Activated CD8-positive, alpha-beta memory T cell treated with anti-CD3 and anti-CD28 coated beads, Interleukin-2, amount 50 U/mL, for 24 hours (primary cell): ENCODE results near the gene FGF18.
"Not testable (repeated sequence)": the region's sequence is repeated elsewhere in the genome, so short reads cannot be mapped to it uniquely, and the experiment has no call there.

Source experiments
- DNase-seq: peaks from one replicate; pipeline ENCODE4 v3.0.0-alpha.2; 2020; ENCODE audit errors: extremely low read depth

The FGF18 gene, protein sequence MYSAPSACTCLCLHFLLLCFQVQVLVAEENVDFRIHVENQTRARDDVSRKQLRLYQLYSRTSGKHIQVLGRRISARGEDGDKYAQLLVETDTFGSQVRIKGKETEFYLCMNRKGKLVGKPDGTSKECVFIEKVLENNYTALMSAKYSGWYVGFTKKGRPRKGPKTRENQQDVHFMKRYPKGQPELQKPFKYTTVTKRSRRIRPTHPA

DNA sequence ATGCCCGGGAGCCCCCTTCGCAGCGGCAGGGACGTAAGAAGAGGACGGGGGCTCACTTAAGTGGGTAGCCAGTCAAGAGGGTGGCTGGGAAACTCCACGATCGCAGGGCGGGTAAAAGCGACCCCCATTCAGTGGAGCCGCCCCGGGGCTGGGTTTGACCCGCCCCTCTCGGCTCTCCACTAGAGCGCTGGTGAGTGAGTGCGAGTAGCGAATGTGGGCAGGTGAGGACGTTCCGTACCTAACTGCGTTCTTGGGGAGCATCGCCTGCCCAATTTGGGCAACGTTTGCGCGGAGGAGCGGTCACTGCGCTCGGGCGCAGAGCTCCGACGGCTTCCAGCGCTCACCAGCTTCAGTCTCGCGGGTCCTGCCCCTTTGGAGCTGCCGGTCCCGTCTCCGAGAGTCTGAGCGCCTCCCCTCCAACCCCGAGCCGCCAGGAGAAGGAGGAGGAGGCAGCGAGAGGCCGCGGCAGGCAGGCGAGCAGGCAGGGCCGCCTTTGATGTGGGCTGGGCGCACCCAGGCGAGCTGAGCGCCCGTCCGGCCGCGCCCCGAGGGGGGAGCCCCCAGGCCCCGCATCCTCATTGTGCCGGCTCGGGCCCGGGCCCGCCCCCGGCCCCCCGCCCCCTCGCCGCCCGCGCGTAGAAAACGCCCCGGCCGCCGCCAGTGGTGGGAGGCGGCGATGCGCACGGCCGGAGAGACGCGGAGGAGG lies at the start of gene FGF18:
TSS of gene FGF18 (plus strand) at position 666 of the 706 bp plus-strand sequence. CDS start 553 bp downstream, outside the sequence.
- no peak for DNase-seq

DNA sequence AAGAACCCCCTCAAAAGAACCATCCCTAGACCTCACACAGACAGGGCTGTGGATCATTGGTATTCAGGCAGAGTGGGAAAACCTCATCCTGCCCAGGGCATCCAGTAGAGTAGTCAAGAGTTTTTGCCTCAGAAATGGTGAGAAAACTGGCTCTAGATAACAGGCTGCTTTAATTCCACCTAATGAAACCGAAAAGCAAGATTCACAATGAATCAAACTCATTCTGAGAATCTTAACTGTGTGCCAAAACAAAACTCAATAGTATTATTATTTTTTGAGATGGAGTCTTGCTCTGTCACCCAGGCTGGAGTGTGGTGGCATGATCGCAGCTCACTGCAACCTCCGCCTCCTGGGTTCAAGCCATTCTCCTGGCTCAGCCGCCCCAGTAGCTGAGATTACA lies 49.5 kb upstream of the FGF18 start:
- no peak for DNase-seq

DNA sequence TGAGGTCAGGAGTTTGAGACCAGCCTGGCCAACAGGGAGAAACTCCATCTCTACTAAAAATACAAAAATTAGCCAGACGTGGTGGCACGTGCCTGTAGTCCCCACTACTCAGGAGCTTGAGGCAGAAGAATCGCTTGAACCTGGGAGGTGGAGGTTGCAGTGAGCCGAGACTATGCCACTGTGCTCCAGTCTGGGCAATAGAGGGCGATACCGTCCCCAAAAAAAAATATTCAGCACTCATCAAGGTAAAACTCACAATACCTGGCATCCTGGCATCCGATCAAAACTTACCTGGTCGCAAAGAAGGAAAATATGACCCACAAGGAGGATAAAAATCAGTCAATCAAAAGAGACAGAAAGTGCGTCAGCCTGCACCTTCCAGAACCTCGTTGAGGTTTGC lies 48.6 kb upstream of the FGF18 start:
- DNase-seq, result not testable (repeated sequence)

DNA sequence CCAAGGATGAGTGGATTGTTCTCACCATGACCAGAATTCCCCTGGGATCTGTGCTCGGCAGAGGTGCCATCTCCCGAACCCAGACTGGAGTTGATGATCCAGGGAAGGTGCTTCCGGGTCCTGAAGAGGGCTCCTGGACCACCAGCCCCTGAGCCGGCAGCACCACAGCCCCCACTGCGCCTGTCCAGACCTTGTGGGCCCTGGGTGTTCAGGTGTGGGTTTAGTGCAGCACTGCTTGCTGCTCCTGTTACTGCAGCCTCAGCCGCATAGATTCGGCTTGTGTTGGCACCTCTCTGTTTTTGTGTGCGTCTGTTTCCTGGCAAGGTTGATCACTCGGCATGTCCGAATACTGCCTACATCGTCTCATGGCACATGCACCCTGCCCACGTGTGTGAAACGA lies 48.1 kb upstream of the FGF18 start:
- no peak for DNase-seq

DNA sequence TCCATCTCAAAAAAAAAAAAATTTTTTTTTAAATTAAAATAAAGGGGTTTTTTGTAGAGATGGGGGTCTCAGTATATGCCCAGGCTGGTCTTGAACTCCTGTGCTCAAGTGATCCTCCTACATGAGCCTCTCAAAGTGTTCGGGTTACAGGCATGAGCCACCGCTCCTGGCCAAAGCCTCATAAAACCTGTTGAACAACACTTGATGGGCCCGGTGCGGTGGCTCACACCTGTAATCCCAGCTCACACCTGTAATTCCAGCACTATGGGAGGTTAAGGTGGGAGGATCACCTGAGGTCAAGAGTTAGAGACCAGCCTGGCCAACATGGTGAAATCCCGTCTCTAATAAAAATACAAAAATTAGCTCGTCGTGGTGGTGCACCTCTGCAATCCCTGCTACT lies 39.5 kb upstream of the FGF18 start:
- no peak for DNase-seq

- not testable (repeated sequence) for DNase-seq
Observed at GRCh38 chr5:171384416-171384815, 35.0 kb upstream of the FGF18 start.

GRCh38 chr5:171384999-171385398 lies 34.4 kb upstream of the FGF18 start:
- DNase-seq, result peak; percentile 17

- no peak for DNase-seq
Observed at GRCh38 chr5:171386006-171386671, 33.3 kb upstream of the FGF18 start.

- no peak for DNase-seq
Observed at GRCh38 chr5:171386861-171387344, 32.5 kb upstream of the FGF18 start.

DNA sequence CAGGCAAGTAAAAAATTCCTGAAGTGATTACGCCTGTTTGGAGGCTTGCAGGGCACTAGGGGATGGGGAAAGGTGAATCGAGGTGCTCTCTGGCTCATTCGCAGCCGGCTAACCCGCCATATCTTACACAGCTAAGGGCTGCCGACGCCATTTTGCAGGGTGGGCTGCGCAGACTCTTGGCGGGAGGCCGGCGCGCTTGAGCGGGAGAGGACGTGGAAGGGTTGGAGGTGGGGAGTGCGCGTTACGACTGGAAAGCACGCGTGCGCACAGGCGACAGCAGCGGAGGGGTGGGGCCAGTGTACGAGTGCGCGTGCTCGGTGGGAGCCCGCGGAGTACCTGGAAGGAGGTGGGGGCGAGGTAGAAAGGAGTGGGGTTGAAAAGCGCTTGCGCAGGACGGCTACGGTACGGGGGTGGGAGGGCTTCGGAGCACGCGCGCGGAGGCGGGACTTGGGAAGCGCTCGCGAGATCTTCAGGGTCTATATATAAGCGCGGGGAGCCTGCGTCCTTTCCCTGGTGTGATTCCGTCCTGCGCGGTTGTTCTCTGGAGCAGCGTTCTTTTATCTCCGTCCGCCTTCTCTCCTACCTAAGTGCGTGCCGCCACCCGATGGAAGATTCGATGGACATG lies 32.0 kb upstream of the FGF18 start, which contains the start of gene NPM1:
TSS of gene NPM1 (plus strand) at position 505 of the 625 bp plus-strand sequence. CDS start at position 605, 100 bp downstream.
- DNase-seq, result peak; percentile 90

DNA sequence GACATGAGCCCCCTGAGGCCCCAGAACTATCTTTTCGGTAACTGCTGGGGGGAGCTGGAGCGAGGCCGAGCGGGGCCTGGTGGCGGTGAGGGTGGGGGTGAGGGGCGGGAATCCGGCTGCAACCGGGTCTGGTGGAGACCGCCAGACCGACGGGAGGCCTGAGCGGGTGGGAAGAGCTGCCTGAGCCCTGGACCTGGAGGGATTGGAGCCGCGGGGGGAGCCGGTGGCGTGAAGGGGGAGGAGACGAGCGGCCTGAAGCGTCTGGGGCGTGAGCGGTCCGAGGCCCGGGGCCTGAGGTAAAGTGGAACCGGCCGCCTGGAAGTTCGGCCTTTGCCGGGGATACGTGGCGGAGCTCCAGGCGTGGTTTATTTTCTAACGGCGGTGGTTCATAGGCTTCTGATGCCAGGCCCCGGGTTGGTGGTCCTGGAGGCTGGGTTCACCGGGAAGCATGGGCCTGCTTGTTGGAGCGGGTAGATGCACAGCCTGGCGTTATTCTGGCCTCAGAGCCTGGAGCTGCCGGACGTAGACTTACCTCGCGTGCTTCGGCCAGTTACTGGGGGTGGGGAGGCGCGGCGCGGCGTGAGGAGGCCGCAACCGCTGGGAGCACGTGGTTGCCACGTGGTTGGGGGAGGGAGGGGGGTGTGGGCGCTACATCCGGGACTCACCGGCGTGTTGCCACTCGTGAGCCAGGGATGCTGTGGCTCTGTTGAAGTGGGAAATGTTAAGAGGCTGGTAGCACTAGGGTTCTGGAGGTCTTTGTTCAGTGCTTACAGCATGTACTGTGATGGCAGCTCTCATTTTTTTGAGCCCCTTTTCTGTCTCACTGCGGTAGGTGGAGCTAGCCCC lies 31.3 kb upstream of the FGF18 start:
- peak; percentile 56 for DNase-seq

- DNase-seq, result peak; percentile 12
Observed at GRCh38 chr5:171388816-171389168, 30.7 kb upstream of the FGF18 start.

DNA sequence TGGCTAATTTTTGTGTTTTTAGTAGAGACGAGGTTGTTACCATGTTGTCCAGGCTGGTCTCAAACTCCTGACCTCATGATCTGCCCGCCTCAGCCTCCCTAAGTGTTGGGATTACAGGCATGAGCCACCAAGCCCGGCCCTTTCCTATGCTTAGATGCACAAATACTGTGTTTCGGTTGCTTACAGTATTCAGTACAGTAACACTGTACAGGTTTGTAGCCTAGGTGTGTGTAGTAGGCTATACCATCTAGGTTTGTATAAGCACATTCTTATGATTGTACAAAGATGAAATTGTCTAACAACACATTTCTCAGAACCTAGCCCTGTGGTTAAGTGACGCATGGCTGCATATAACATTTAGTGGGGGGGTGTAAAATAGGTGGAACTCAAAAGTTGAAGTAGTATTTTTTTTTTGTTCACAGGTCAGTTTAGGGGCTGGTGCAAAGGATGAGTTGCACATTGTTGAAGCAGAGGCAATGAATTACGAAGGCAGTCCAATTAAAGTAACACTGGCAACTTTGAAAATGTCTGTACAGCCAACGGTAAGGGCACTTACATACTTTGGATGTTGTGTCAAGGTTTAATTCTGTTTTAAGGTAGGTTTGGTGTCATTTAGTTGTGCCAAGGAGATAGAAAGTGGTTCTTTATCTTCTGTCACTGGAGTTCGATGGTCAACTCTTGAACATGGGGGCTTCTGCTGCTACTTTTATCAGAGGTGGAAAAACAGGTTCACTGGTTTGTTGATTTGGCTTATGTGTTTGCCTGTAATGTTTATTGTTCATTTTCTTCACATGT lies 28.4 kb upstream of the FGF18 start:
- no peak for DNase-seq

DNA sequence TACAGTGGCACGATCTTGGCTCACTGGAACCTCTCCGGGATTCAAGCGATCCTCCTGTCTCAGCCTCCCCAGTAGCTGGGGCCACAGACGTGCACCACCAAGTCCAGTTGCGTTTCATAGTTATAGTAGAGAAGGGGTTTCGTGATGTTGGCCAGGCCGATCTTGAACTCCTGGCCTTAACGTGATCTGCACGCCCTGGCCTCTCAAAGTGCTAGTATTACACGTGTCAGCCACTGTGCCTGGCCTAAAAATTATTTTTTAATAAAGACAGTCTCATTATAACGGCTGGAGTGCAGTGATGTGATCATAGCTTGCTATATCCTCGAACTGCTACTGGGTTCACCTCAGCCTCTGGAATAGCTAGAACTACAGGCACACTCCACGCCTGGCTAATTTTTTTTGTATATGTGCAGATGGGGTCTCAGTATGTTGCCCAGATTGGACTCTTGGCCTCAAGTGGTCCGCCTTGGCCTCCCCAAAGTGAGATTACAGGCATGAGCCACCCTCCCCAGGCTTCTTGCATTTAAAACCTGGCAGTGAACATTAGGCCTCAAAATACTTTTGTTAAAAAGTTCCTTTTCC lies 27.4 kb upstream of the FGF18 start:
- DNase-seq, result no peak

DNA sequence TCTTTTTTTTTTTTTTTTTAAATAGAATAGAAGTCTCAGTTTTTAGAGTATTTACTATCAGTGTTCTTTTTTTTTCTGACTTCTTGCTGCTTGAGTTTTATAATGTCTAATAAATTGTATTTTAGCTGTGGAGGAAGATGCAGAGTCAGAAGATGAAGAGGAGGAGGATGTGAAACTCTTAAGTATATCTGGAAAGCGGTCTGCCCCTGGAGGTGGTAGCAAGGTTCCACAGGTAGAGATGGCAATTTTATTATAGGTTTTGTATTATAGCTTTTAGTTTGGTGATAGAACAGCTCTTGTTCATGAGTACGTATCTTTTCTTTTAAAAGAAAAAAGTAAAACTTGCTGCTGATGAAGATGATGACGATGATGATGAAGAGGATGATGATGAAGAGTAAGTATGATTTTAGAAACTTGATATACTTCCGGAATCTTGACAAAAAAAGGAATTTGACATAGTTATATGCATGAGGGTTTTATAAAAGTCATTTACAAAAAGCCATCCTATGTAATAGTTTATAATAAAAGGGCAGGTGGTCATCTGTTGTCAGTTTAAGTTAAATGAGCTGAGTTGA lies 26.8 kb upstream of the FGF18 start:
- no peak for DNase-seq

GRCh38 chr5:171395042-171395441 lies 24.4 kb upstream of the FGF18 start:
- DNase-seq, result no peak

DNA sequence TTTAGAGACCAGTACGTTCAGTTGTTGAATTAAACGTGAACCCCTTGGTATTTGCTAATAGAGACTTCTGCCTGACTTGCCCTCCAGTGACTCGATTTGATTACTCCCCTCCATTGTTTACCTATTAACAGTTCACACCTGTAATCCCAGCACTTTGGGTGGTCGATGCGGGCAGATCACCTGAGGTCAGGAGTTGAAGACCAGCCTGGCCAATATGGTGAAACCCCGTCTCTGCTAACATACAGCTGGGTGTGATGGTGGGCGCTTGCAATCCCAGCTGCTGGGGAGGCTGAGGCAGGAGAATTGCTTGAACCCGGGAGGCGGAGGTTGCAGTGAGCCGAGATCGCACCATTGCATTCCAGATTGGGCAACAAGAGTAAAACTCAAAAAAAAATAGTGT lies 22.9 kb upstream of the FGF18 start:
- DNase-seq, result not testable (repeated sequence)

DNA sequence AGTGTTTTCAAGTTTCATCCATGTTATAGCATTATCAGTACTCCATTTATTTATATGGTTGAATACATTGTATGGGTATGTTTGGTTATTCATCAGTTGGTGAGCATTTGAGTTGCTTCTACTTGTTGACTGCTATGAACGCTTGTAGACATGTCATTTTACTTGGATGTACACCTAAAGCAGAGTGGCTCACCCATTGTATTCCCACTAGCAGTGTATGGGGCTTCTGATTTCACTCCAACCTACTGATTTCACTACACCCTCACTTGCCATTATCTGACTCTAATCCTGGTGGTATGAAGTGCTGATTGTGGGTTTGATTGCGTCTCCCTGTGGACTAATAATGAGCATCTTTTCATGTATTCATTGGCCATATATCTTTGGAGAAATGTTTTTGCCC lies 22.3 kb upstream of the FGF18 start:
- DNase-seq, result no peak

DNA sequence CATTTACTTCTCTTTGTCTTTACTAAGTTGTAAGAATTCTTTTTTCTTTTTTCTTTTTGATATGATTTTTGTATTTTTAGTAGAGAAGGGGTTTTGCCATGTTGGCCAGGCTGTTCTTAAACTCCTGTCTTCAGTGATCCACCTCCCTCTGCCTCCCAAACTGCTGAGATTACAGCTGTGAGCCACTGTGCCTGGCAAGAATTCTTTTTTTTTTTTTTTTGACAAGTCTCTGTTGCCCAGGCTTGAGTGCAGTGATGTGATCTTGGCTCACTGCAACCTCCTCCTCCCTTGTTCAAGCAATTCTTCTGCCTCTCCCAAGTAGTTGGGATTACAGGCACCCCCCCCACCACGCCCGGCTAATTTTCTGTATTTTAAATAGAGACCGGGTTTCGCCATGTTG lies 21.8 kb upstream of the FGF18 start:
- no peak for DNase-seq

DNA sequence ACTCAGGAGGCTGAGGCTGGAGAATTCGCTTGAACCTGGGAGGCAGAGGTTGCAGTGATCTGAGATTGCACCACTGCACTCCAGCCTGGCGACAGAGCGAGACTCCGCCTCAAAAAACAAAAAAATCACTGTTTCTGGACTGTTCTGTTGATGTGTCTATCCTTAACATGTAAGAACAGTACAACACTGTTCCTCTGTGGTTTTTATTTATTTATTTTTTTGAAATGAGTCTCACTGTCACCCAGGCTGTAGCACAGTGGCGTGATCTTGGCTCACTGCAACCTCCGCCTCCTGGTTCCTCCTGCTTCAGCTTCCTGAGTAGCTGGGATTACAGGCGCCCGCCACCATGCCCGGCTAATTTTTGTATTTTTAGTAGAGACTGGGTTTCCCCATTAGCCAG lies 20.8 kb upstream of the FGF18 start:
- not testable (repeated sequence) for DNase-seq
